GM19395 (cell line): ENCODE measurements around the gene MBNL1.
A peak's percentile ranks its signal among the peaks of the same experiment; 100 is the strongest.

Experiments
- ATAC-seq: cut with Tn5 transposase; IDR thresholded peaks from one replicate; pipeline ENCODE4 v1.9.1; 2021; ENCODE audit warnings: mild to moderate bottlenecking, moderate library complexity; ENCODE audit not compliant: unreplicated experiment

Gene MBNL1

GRCh38 chr3:152373379-152373778 lies 104.7 kb downstream of the MBNL1 start:
- ATAC-seq: no peak

- ATAC-seq: no peak
These were observed 105.7 kb downstream of the MBNL1 start for GRCh38 chr3:152374262-152374990.

- ATAC-seq: no peak
These were observed 106.8 kb downstream of the MBNL1 start for GRCh38 chr3:152375546-152375945.

- peak; percentile 84 for ATAC-seq
These were observed 107.8 kb downstream of the MBNL1 start for GRCh38 chr3:152376351-152377183.

GRCh38 chr3:152377184-152377570 lies 108.4 kb downstream of the MBNL1 start:
- peak; percentile 24 for ATAC-seq

- no peak for ATAC-seq
These were observed 110.8 kb downstream of the MBNL1 start for GRCh38 chr3:152379415-152380042.

- ATAC-seq: no peak
These were observed 111.3 kb downstream of the MBNL1 start for GRCh38 chr3:152380043-152380442.

GRCh38 chr3:152381881-152382295 lies 113.2 kb downstream of the MBNL1 start:
- peak; percentile 59 for ATAC-seq

GRCh38 chr3:152382312-152383135 lies 113.8 kb downstream of the MBNL1 start:
- peak; percentile 44 for ATAC-seq

GRCh38 chr3:152383136-152383606 lies 114.4 kb downstream of the MBNL1 start:
- ATAC-seq: no peak

- no peak for ATAC-seq
These were observed 115.7 kb downstream of the MBNL1 start for GRCh38 chr3:152384412-152384811.

GRCh38 chr3:152385761-152386160 lies 117.0 kb downstream of the MBNL1 start:
- ATAC-seq: no peak

GRCh38 chr3:152386208-152386607 lies 117.5 kb downstream of the MBNL1 start:
- no peak for ATAC-seq

- no peak for ATAC-seq
These were observed 119.9 kb downstream of the MBNL1 start for GRCh38 chr3:152388631-152389030.

GRCh38 chr3:152389316-152389934 lies 120.7 kb downstream of the MBNL1 start:
- no peak for ATAC-seq

- no peak for ATAC-seq
These were observed 121.9 kb downstream of the MBNL1 start for GRCh38 chr3:152390647-152391046.

- ATAC-seq: no peak
These were observed 122.9 kb downstream of the MBNL1 start for GRCh38 chr3:152391671-152392070.

GRCh38 chr3:152392272-152392880 lies 123.6 kb downstream of the MBNL1 start:
- ATAC-seq: no peak

GRCh38 chr3:152394246-152394645 lies 125.5 kb downstream of the MBNL1 start:
- ATAC-seq: no peak

- ATAC-seq: no peak
These were observed 127.0 kb downstream of the MBNL1 start for GRCh38 chr3:152395764-152396163.
